K562 (cell line): ENCODE results near the gene VPS33B. TPM values are rescaled to one million over a fixed set of nuclear protein-coding genes. Genes with fewer than 3 reads are reported as not detected.

ENCODE experiments used
- JUND ChIP-seq, 2 experiments: IDR thresholded peaks; 2 replicates in 1 of 2; 3 replicates in 1 of 2; pipeline ENCODE4 v1.6.1; 2011; ENCODE audit warnings: borderline replicate concordance in 2 of 2, low read depth in 2 of 2, low read length in 2 of 2, improper control_type of control experiment in 1 of 2, missing biosample characterization in 1 of 2, missing genetic modification characterization in 1 of 2, missing genetic modification reagents in 1 of 2
- MCM5 ChIP-seq: fragments of 450-650 bp; IDR thresholded peaks from 2 replicates; pipeline ENCODE4 v1.6.1; 2016; ENCODE audit warnings: low read depth
- ZNF324 ChIP-seq: fragments of 250-450 bp; sonication (Bioruptor Pico); IDR thresholded peaks from 2 replicates; pipeline ENCODE4 v1.4.0; 2020; ENCODE audit warnings: mild to moderate bottlenecking
- polyA plus RNA-seq, 8 experiments: library from polyadenylated mRNA; depleted of rRNA in 4 of 8; stranded (reverse) in 5 of 8; unstranded in 3 of 8; fragments of >200 nt; fragmentation: Nextera tagmentation in 2 of 8; fragmentation: Illumina TruSeq in 1 of 8; extraction: Ambion mirVana in 2 of 8; extraction: Trizol in 1 of 8; gene quantifications; 2 replicates each; pipeline versions ENCODE4 v1.2.1 to v1.2.3, GENCODE V29; 2011 to 2014; ENCODE audit warnings: inconsistent platforms in 1 of 8, missing spikeins in 1 of 8
- total RNA-seq, 7 experiments: library from RNA; depleted of rRNA in 6 of 7; stranded (reverse); fragments of >200 nt in 6 of 7; fragmentation: Illumina TruSeq in 2 of 7; extraction: Trizol in 2 of 7; gene quantifications; 2 replicates each; pipeline versions ENCODE4 v1.2.1 to v1.2.3, GENCODE V29; 2011 to 2021; ENCODE audit warnings: low replicate concordance in 1 of 7
- TF ChIP-seq, protein P1 (sequence below): fragments of 200-800 bp; sonication (Bioruptor generic); IDR thresholded peaks from 2 replicates; pipeline ENCODE4 v1.6.1; 2016; ENCODE audit warnings: missing genetic modification characterization, missing compliant biosample characterization
- TF ChIP-seq, protein P2 (sequence below), 2 experiments: fragments of 450-650 bp; IDR thresholded peaks; 2 replicates each; pipeline ENCODE4 v1.6.1; 2018; ENCODE audit warnings: mild to moderate bottlenecking in 2 of 2, low read depth in 1 of 2; ENCODE audit not compliant: partially characterized antibody in 2 of 2
- TF ChIP-seq, protein P3 (sequence below), 2 experiments: fragments of 450-650 bp; IDR thresholded peaks; 2 replicates each; pipeline ENCODE4 v1.6.1; 2016; ENCODE audit warnings: mild to moderate bottlenecking in 2 of 2, borderline replicate concordance in 1 of 2, low read depth in 1 of 2, moderate library complexity in 1 of 2

The VPS33B gene
- total and polyA plus RNA-seq, 9 of the 15 experiments (the other 6 are each of a cell fraction or from before 2014, with no cell fraction given): 9.4 to 25.5 (median 14.8) TPM

DNA sequence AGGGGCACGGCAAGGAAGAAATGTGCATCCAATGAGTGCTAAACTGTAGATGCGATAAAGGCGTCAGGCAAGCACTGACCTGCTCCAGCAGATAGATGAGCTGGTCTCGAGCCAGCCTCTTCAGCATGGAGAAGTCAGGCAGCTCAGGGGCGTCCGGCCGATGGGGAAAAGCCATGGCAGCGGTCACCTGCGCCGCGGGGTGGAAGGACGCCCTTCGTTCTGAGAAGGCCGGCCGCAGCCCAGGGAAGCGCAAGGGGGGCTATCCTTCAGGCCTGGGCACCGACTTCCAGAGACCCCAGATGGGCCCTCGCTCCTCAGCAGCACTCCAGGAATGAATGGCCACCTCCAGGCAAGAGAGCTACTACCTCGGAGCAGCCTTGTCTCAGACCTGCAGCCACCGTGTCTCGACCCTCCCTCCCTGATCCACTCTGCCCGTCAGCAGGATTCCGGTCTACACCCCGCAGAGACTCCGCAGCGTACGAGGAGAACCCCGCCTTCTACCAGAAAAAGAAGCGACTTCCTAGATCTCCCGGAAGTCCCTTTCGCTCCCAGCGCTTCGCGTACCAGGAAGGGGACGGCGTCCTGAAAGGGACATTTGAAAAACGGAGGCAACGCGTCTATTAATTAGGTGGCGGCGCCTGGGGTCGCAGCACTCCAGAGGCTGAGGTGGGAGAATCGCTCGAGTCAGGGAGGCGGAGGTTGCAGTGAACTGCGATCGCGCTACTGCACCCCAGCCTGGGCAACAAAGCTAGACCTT is at the start of gene VPS33B (continued):
- TF ChIP-seq JUND (IDR thresholded peaks at IDR 0.05; ENCODE audit: borderline replicate concordance, low read depth, low read length) (peak; percentile 56; the same call in 1 of the 2 replicates), JUND (tag; IDR thresholded peaks at IDR 0.05; ENCODE audit: borderline replicate concordance, low read depth, low read length) (no peak; the same call in 1 of the 3 replicates), MCM5 (no peak), ZNF324 (CRISPR knock-in tag) (no peak)
- TF ChIP-seq, protein P1, sequence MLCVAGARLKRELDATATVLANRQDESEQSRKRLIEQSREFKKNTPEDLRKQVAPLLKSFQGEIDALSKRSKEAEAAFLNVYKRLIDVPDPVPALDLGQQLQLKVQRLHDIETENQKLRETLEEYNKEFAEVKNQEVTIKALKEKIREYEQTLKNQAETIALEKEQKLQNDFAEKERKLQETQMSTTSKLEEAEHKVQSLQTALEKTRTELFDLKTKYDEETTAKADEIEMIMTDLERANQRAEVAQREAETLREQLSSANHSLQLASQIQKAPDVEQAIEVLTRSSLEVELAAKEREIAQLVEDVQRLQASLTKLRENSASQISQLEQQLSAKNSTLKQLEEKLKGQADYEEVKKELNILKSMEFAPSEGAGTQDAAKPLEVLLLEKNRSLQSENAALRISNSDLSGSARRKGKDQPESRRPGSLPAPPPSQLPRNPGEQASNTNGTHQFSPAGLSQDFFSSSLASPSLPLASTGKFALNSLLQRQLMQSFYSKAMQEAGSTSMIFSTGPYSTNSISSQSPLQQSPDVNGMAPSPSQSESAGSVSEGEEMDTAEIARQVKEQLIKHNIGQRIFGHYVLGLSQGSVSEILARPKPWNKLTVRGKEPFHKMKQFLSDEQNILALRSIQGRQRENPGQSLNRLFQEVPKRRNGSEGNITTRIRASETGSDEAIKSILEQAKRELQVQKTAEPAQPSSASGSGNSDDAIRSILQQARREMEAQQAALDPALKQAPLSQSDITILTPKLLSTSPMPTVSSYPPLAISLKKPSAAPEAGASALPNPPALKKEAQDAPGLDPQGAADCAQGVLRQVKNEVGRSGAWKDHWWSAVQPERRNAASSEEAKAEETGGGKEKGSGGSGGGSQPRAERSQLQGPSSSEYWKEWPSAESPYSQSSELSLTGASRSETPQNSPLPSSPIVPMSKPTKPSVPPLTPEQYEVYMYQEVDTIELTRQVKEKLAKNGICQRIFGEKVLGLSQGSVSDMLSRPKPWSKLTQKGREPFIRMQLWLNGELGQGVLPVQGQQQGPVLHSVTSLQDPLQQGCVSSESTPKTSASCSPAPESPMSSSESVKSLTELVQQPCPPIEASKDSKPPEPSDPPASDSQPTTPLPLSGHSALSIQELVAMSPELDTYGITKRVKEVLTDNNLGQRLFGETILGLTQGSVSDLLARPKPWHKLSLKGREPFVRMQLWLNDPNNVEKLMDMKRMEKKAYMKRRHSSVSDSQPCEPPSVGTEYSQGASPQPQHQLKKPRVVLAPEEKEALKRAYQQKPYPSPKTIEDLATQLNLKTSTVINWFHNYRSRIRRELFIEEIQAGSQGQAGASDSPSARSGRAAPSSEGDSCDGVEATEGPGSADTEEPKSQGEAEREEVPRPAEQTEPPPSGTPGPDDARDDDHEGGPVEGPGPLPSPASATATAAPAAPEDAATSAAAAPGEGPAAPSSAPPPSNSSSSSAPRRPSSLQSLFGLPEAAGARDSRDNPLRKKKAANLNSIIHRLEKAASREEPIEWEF: no peak
- TF ChIP-seq, protein P2, sequence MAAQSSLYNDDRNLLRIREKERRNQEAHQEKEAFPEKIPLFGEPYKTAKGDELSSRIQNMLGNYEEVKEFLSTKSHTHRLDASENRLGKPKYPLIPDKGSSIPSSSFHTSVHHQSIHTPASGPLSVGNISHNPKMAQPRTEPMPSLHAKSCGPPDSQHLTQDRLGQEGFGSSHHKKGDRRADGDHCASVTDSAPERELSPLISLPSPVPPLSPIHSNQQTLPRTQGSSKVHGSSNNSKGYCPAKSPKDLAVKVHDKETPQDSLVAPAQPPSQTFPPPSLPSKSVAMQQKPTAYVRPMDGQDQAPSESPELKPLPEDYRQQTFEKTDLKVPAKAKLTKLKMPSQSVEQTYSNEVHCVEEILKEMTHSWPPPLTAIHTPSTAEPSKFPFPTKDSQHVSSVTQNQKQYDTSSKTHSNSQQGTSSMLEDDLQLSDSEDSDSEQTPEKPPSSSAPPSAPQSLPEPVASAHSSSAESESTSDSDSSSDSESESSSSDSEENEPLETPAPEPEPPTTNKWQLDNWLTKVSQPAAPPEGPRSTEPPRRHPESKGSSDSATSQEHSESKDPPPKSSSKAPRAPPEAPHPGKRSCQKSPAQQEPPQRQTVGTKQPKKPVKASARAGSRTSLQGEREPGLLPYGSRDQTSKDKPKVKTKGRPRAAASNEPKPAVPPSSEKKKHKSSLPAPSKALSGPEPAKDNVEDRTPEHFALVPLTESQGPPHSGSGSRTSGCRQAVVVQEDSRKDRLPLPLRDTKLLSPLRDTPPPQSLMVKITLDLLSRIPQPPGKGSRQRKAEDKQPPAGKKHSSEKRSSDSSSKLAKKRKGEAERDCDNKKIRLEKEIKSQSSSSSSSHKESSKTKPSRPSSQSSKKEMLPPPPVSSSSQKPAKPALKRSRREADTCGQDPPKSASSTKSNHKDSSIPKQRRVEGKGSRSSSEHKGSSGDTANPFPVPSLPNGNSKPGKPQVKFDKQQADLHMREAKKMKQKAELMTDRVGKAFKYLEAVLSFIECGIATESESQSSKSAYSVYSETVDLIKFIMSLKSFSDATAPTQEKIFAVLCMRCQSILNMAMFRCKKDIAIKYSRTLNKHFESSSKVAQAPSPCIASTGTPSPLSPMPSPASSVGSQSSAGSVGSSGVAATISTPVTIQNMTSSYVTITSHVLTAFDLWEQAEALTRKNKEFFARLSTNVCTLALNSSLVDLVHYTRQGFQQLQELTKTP (IDR thresholded peaks at IDR 0.05; ENCODE audit: low read depth in 1 of 2, partially characterized antibody in 2 of 2): no peak
- TF ChIP-seq, protein P3, sequence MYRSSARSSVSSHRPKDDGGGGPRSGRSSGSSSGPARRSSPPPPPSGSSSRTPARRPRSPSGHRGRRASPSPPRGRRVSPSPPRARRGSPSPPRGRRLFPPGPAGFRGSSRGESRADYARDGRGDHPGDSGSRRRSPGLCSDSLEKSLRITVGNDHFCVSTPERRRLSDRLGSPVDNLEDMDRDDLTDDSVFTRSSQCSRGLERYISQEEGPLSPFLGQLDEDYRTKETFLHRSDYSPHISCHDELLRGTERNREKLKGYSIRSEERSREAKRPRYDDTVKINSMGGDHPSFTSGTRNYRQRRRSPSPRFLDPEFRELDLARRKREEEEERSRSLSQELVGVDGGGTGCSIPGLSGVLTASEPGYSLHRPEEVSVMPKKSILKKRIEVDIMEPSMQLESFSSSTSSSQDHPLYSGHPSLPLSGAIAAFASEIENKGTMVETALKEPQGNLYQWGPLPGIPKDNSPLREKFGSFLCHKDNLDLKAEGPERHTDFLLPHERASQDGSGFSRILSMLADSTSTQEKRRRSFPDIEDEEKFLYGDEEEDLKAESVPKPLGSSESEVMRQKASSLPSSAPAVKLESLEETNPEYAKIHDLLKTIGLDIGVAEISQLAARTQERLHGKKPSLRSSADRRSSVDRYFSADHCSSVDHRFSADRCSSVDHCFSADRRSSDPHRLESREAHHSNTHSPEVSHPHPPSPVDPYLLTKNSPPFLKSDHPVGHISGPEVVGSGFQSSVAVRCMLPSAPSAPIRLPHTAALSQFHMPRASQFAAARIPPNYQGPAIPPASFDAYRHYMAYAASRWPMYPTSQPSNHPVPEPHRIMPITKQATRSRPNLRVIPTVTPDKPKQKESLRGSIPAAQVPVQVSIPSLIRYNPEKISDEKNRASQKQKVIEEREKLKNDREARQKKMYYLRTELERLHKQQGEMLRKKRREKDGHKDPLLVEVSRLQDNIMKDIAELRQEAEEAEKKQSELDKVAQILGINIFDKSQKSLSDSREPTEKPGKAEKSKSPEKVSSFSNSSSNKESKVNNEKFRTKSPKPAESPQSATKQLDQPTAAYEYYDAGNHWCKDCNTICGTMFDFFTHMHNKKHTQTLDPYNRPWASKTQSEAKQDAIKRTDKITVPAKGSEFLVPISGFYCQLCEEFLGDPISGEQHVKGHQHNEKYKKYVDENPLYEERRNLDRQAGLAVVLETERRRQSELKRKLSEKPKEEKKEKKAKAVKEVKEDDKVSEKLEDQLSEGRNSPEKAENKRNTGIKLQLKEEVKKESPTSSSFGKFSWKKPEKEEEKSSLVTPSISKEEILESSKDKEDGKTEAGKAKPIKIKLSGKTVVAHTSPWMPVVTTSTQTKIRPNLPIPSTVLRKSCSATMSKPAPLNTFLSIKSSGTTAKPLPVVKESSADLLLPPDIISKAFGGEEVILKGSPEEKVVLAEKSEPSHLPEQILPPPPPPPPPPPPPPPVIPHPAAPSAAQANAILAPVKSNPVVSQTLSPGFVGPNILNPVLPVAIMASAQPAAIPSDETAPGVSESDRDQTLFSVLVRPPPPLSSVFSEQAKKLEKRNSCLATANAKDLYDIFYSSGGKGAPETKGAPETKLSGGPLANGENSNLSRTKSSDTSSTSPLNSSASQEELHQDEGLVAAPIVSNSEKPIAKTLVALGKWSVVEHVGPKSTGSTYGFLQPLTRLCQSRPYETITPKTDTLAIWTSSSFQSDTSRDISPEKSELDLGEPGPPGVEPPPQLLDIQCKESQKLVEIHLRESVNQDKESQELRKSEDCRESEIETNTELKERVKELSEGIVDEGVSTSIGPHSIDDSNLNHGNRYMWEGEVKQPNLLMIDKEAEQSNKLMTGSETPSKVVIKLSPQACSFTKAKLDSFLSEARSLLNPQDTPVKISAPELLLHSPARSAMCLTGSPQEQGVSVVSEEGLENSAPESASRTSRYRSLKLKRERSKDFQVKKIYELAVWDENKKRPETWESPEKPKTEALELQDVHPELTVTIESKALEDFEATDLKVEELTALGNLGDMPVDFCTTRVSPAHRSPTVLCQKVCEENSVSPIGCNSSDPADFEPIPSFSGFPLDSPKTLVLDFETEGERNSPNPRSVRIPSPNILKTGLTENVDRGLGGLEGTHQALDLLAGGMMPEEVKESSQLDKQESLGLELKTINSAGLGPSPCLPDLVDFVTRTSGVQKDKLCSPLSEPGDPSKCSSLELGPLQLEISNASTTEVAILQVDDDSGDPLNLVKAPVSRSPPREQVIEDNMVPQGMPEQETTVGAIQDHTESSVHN (IDR thresholded peaks at IDR 0.05; ENCODE audit: borderline replicate concordance in 1 of 2, low read depth in 1 of 2): no peak
